Right lobe of liver (tissue), 6 donors: ENCODE data around the gene SLC6A18. TPM values are rescaled to one million over a fixed set of nuclear protein-coding genes. Genes with fewer than 3 reads are reported as not detected.

Experiments
- ATAC-seq, 4 donors: fragments of 200-7000 bp; cut with Tn5 transposase; one replicate each; pipeline ENCODE4 v1.9.1; 2020; ENCODE audit warnings: mild to moderate bottlenecking in 4 of 4, moderate library complexity in 4 of 4
- DNase-seq, 3 donors: peaks; one replicate each; pipeline ENCODE4 v3.0.0-alpha.2; 2020
- H3K27ac ChIP-seq, 3 donors: fragments of 200-600 bp; one replicate each; pipeline ENCODE4 v1.8.0; 2022
- H3K27me3 ChIP-seq, 2 donors: fragments of 200-600 bp; one replicate each; pipeline ENCODE4 v1.8.0; 2022
- H3K36me3 ChIP-seq, 4 donors: fragments of 200-600 bp; sonication (generic) in 1 of 4; one replicate each; pipeline versions ENCODE4 v1.5.1 to v1.8.0; 2017 to 2022; ENCODE audit warnings: control low read depth in 1 of 4
- H3K4me1 ChIP-seq, 4 donors: fragments of 200-600 bp; sonication (generic) in 1 of 4; one replicate each; pipeline versions ENCODE4 v1.5.1 to v1.8.0; 2017 to 2022; ENCODE audit warnings: control low read depth in 1 of 4
- H3K4me3 ChIP-seq, 3 donors: fragments of 200-600 bp; one replicate each; pipeline ENCODE4 v1.8.0; 2022
- H3K9me3 ChIP-seq, 4 donors: fragments of 200-600 bp; sonication (generic) in 1 of 4; one replicate each; pipeline versions ENCODE4 v1.5.1 to v1.8.0; 2017 to 2022; ENCODE audit warnings: control low read depth in 1 of 4
- POLR2A ChIP-seq: fragments of 450-650 bp; IDR thresholded peaks from one replicate; pipeline ENCODE4 v1.6.1; 2017; ENCODE audit warnings: antibody characterized with exemption, mild to moderate bottlenecking
- WGBS: methylation state at CpG from one replicate; pipeline ENCODE4 v1.1.6; 2018; ENCODE audit warnings: low coverage, low lambda C conversion rate; ENCODE audit not compliant: insufficient coverage; ENCODE audit errors: missing lambda C conversion rate; 5-methylcytosine and 5-hydroxymethylcytosine counted together
- intact Hi-C, 2 donors: fragments of 100-400 bp; cut with DNase I; formaldehyde crosslinking; loops; one replicate each; pipeline versions ENCODE4 v1.11.2 to v1.14.1; 2022
- total RNA-seq, 6 experiments: library from RNA; depleted of rRNA in 2 of 6; stranded (reverse); fragments of >200 nt in 2 of 6; fragmentation: NEBNext Ultra II Directional in 3 of 6; extraction: Animal tissue kit (Norgen Biotek cat#: 25700) in 3 of 6; gene quantifications; one replicate each; pipeline versions ENCODE4 v1.1.0 to v1.2.4, GENCODE V29; 2016 to 2023
- TF ChIP-seq, protein P1 (sequence below), 4 donors: fragments of 200-600 bp in 3 of 4; fragments of 450-650 bp in 1 of 4; IDR thresholded peaks; one replicate each; pipeline versions ENCODE4 v1.5.1 to v1.8.0; 2016 to 2022; ENCODE audit warnings: antibody characterized with exemption in 4 of 4, mild to moderate bottlenecking in 2 of 4
- donor health status: DM: no; HTN: yes; CAD: no.
- donor health status: DM: no; HTN: no; CAD: no.
- donor health status: DM: no; HTN: no; CAD: no.
- donor health status: DM: no; HTN: yes; CAD: no.
- donor health status: DM: no; HTN: yes; CAD: no.

Gene SLC6A18
- total RNA-seq, 6 experiments from 2014 or later: not detected

- no peak overlapping the region for H3K4me3 ChIP-seq
- H3K9me3 ChIP-seq: no peaks in the 10 kb centered on the region
- no peak overlapping the region for H3K27ac ChIP-seq
- no peaks in the 10 kb centered on the region for H3K4me1 ChIP-seq
- intact Hi-C loops: no loop called here
- WGBS: 87% methylated on average over 6 of the region's 10 CpGs
- ATAC-seq (no peak), DNase-seq (no peak)
- no peaks in the 10 kb centered on the region for H3K27me3 ChIP-seq
- TF ChIP-seq POLR2A: no peak
- TF ChIP-seq, protein P1, sequence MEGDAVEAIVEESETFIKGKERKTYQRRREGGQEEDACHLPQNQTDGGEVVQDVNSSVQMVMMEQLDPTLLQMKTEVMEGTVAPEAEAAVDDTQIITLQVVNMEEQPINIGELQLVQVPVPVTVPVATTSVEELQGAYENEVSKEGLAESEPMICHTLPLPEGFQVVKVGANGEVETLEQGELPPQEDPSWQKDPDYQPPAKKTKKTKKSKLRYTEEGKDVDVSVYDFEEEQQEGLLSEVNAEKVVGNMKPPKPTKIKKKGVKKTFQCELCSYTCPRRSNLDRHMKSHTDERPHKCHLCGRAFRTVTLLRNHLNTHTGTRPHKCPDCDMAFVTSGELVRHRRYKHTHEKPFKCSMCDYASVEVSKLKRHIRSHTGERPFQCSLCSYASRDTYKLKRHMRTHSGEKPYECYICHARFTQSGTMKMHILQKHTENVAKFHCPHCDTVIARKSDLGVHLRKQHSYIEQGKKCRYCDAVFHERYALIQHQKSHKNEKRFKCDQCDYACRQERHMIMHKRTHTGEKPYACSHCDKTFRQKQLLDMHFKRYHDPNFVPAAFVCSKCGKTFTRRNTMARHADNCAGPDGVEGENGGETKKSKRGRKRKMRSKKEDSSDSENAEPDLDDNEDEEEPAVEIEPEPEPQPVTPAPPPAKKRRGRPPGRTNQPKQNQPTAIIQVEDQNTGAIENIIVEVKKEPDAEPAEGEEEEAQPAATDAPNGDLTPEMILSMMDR (IDR thresholded peaks at IDR 0.05): no peak
- no peaks in the 10 kb centered on the region for H3K36me3 ChIP-seq
Observed at GRCh38 chr5:1277781-1278180, 52.6 kb downstream of the SLC6A18 start.

GRCh38 chr5:1278216-1278615, 53.0 kb downstream of the SLC6A18 start:
- Histone ChIP-seq H3K4me1 (no peaks in the 10 kb centered on the region), H3K27me3 (no peaks in the 10 kb centered on the region), H3K9me3 (no peaks in the 10 kb centered on the region), H3K27ac (no peak overlapping the region), H3K4me3 (no peak overlapping the region), H3K36me3 (no peaks in the 10 kb centered on the region)
- 100% methylated on average over 2 of the region's 13 CpGs for WGBS
- DNase-seq: peak in 1 of 3 donors; percentile 28
- intact Hi-C loops: no loop called here
- ATAC-seq: no peak
- TF ChIP-seq, protein P1 (IDR thresholded peaks at IDR 0.05): no peak
- no peak for TF ChIP-seq POLR2A

DNA sequence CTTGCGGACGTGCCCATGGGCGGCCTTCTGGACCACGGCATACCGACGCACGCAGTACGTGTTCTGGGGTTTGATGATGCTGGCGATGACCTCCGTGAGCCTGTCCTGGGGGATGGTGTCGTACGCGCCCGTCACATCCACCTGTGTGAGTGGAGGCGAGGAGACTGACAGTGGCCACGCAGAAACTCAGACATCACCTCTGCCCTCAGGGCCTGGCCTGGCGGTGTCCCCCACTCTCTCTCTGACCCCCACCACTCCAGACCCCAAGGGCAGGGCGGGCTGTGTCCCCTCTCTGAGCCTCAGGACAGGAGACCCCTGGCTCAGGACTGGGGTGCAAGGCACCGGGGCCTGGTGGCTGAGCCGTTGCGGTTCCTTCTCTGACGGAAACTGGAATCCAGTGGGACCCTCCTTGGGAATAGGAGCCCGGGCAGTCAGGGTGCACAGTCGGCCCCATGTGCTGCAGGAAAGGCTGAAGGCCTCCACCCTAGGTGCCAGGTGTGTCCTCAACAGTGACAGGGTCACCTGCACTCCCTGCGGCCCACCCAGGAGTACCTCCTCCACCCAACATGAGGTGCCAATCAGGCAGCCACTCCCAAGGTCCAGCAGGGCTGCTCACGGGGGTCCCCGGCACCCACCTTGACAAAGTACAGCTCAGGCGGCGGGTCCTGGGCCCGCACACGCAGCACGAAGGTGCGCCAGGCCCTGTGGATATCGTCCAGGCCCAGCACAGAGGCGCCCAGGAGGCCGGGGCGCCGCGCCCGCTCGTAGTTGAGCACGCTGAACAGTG, 53.7 kb downstream of the SLC6A18 start:
- WGBS: 95% methylated on average over 7 of the region's 42 CpGs
- intact Hi-C loops: no loop called here
- Histone ChIP-seq H3K36me3 (no peaks in the 10 kb centered on the region), H3K27ac (no peak overlapping the region), H3K9me3 (no peaks in the 10 kb centered on the region), H3K4me3 (no peak overlapping the region), H3K27me3 (no peaks in the 10 kb centered on the region), H3K4me1 (no peaks in the 10 kb centered on the region)
- no peak for TF ChIP-seq POLR2A
- TF ChIP-seq, protein P1 (IDR thresholded peaks at IDR 0.05): no peak
- ATAC-seq (no peak), DNase-seq (peak in 2 of 3 donors; percentile 10 to 34)

- DNase-seq: peak in 1 of 3 donors; percentile 13
- Histone ChIP-seq H3K4me1 (no peaks in the 10 kb centered on the region), H3K27me3 (no peaks in the 10 kb centered on the region), H3K4me3 (no peak overlapping the region), H3K27ac (no peak overlapping the region), H3K9me3 (no peaks in the 10 kb centered on the region), H3K36me3 (no peaks in the 10 kb centered on the region)
- 100% methylated on average over 1 of the region's 34 CpGs for WGBS
- ATAC-seq: no peak
- no peak for TF ChIP-seq POLR2A
- TF ChIP-seq, protein P1 (IDR thresholded peaks at IDR 0.05): no peak
- intact Hi-C loops: no loop called here
Observed at GRCh38 chr5:1279443-1280151, 54.4 kb downstream of the SLC6A18 start.
